GM18870 (cell line): Measurements from ENCODE around the gene IPO5.

ENCODE experiments used
- ATAC-seq: cut with Tn5 transposase; IDR thresholded peaks from one replicate; pipeline ENCODE4 v1.9.1; 2021; ENCODE audit warnings: moderate library complexity; ENCODE audit not compliant: unreplicated experiment

Gene IPO5

DNA sequence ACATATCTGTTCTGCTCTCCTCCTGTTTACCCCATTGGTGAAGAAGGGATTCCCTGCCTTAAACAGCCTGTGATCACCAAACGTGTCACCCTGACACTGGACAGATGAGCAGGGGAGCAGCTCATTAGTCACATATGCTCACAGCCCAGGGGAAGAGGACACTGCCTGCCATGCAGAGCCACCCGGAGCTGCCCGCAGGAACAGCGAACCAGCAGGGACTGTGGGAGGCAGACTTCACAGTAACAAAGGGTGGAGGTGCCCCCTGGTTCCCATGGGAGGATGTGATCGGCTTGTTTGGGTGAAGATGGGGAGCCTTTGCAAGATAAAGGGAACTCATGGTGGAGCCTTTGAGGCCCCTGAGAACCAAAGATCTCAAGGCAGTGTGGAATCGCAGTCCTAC, 100.8 kb downstream of the IPO5 start:
- ATAC-seq = no peak

- ATAC-seq = no peak
These were observed 102.1 kb downstream of the IPO5 start for GRCh38 chr13:98055623-98056022.

DNA sequence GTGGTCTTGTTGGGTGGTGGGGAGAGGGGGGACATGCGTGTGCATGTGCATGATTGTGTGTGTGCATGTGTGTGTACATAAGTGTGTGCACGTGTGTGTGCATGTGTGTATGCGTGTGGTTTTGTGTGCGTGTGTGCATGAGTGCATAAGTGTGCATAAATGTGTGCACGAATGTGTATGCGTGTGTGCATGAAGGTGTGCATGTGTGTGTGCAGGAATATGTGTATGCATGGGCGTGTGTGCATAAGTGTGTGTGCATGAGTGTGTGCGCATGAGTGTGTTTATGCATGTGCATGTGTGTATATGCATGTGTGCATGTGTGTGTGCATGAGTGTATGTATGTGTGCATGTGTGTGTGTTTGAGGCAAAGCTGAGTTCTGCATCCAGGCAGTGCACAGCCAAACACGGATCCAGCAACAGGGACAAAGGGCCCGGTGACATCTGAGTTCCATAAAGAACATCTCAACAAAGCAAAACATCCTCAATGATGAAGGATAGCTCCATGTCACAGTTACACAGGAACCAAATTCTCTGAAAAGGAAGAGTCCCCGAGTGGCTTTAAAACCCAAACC, 103.5 kb downstream of the IPO5 start:
- no peak for ATAC-seq

DNA sequence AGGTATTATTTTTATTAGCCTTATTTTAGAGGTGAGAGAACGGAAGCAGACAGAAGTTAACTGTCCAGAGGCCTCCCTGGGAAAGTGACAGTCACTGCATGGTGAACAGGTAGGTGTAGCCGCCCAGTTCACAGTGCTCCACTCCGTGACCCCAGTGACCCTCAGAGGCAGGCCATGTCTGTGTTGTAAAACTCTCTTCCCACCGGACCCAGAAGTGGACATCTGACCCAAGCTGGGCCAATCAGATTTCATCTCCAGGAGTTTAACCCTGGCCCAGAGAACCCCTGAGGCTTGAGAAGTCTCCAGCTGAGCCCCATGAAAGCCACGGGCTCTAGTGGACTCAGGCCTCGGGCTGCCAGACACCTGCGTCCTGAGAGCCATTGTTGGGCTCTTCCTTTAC, 105.8 kb downstream of the IPO5 start:
- ATAC-seq = no peak

GRCh38 chr13:98060282-98060681, 106.8 kb downstream of the IPO5 start:
- ATAC-seq = no peak

GRCh38 chr13:98065468-98065867, 112.0 kb downstream of the IPO5 start:
- ATAC-seq = no peak

DNA sequence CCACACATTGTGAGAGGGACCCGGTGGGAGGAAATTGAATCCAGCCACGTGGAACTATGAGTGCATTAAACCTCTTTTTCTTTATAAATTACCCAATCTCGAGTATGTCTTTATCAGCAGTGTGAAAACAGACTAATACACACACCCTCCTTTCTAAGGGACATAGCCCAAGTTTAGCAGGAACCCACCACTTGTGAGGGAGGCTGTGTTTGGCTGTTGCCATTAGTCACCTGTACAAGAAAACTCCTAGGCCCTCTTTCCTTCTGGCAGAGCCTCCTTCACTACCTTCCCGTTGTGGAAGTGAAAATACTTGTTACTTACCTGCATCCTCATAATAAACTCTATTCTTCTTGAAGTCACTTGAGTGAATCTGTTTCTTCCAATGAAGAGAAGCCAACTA, 113.2 kb downstream of the IPO5 start:
- ATAC-seq = no peak

DNA sequence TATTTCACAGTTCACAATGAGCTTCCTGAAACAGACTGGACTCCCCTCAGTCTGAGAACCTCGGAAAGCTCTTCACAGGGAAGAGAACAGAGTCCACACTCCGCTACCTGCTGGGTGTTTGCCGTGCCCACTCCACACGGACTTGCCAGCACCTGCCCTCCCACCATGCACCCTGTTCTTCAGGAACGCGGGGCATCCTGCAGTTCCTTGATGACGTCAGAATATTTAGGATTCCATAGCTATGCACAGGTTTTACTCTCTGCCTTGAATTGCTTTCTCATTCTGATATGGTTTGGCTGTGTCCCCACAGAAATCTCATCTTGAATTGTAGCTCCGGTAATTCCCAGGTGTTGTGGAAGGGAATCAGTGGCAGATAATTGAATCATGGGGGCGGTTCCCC, 115.0 kb downstream of the IPO5 start:
- ATAC-seq = no peak

- no peak for ATAC-seq
These were observed 116.5 kb downstream of the IPO5 start for GRCh38 chr13:98069985-98070384.

DNA sequence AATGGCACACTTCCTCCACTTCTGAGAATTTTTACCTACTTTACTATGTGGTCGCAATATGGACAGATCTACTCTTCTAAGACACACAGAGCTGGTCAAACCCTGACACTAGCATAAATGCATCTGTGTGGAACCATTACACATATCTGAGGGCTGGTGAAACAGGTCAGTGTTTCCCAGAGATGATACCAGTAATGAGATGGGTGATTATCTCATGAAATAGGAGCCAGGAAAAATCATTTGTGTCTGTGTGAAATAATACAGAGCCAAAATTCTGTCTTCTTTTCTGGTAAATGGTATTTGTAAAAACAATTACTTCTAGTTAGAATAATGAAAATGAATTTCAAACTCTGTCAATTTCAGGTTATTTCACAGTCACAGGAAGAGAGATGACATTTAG, 117.8 kb downstream of the IPO5 start:
- no peak for ATAC-seq

DNA sequence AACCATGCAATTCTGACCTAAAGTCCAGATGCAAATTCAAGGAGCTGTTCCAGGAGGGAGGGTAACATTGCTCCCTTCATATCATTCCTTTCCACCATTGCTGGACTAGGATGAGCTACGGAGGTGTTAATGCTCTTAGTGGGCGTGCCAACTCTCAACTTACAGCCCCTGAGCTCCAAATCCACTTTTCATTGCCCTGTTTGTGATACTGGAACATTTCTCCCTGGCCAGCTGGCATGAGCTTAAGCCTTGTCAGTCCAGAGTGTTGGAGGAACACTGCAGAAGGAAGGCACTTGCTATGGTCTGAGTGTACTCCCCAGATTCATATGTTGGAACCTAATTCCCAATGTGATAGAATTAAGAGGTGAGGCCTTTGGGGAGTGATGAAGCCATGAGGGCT, 119.0 kb downstream of the IPO5 start:
- ATAC-seq = no peak
